Neural cell (in vitro differentiated cells): ENCODE data around the gene TULP3. TPM values are rescaled to one million over a fixed set of nuclear protein-coding genes. Genes with fewer than 3 reads are reported as not detected.

Source experiments
- H2AFZ ChIP-seq: fragments of 200-600, 300-800 bp; sonication (generic), shearing (Covaris generic); 2 replicates; pipeline ENCODE4 v1.6.0; 2014; ENCODE audit warnings: low read depth, mild to moderate bottlenecking, antibody characterized with exemption, low read length, moderate library complexity
- H3F3A ChIP-seq: fragments of 200-600 bp; shearing (Covaris generic); 2 replicates; pipeline ENCODE4 v1.6.1; 2016; ENCODE audit warnings: mild to moderate bottlenecking, moderate library complexity, mixed read lengths, antibody characterized with exemption, low read length; ENCODE audit not compliant: insufficient read depth, poor library complexity, severe bottlenecking
- H3K27ac ChIP-seq: fragments of 200-600, 300-800 bp; sonication (generic), shearing (Covaris generic); 2 replicates; pipeline ENCODE4 v1.5.1; 2014; ENCODE audit warnings: mild to moderate bottlenecking, low read length, moderate library complexity
- H3K27me3 ChIP-seq: fragments of 300-800, 200-600 bp; sonication (generic), shearing (Covaris generic); 2 replicates; pipeline ENCODE4 v1.6.0; 2014; ENCODE audit warnings: mild to moderate bottlenecking, low read depth, low read length, moderate library complexity; ENCODE audit not compliant: insufficient read depth
- H3K36me3 ChIP-seq: fragments of 300-800, 200-600 bp; sonication (generic), shearing (Covaris generic); 2 replicates; pipeline ENCODE4 v1.5.1; 2014; ENCODE audit warnings: mild to moderate bottlenecking, antibody characterized with exemption, low read length, moderate library complexity; ENCODE audit not compliant: insufficient read depth
- H3K4me2 ChIP-seq: fragments of 300-800, 200-600 bp; sonication (generic), shearing (Covaris generic); 2 replicates; pipeline ENCODE4 v1.6.0; 2014; ENCODE audit warnings: mild to moderate bottlenecking, low read length
- H3K4me3 ChIP-seq: fragments of 300-800, 200-600 bp; sonication (generic), shearing (Covaris generic); 2 replicates; pipeline ENCODE4 v1.5.1; 2014; ENCODE audit warnings: mild to moderate bottlenecking, low read length, moderate library complexity
- H3K79me2 ChIP-seq: fragments of 200-600 bp; shearing (Covaris generic); replicated peaks from 2 replicates; pipeline ENCODE4 v1.6.0; 2014; ENCODE audit warnings: mild to moderate bottlenecking, low read length, moderate library complexity; ENCODE audit not compliant: insufficient read depth
- H3K9ac ChIP-seq: fragments of 300-800, 200-600 bp; sonication (generic), shearing (Covaris generic); 2 replicates; pipeline ENCODE4 v1.6.1; 2016; ENCODE audit warnings: mild to moderate bottlenecking, low read length, mixed read lengths
- H3K9me2 ChIP-seq: fragments of 200-600 bp; shearing (Covaris generic); 2 replicates; pipeline ENCODE4 v1.6.1; 2016; ENCODE audit warnings: mild to moderate bottlenecking, low read length, mixed read lengths; ENCODE audit not compliant: insufficient read depth
- H3K9me3 ChIP-seq: fragments of 200-600, 300-800 bp; sonication (generic), shearing (Covaris generic); 2 replicates; pipeline ENCODE4 v1.6.1; 2016; ENCODE audit warnings: mild to moderate bottlenecking, mixed run types, low read length, moderate library complexity, mixed read lengths
- H4K20me1 ChIP-seq: fragments of 200-600 bp; shearing (Covaris generic); 2 replicates; pipeline ENCODE4 v1.6.1; 2016; ENCODE audit warnings: mild to moderate bottlenecking, mixed run types; ENCODE audit not compliant: insufficient read depth
- EP300 ChIP-seq: fragments of 450-650 bp; conservative IDR thresholded peaks from 2 replicates; pipeline ENCODE4 v1.6.1; 2014; ENCODE audit warnings: antibody characterized with exemption, mild to moderate bottlenecking, moderate library complexity; ENCODE audit not compliant: poor library complexity, severe bottlenecking
- EZH2 ChIP-seq: fragments of 200-600, 300-800 bp; shearing (Covaris generic), sonication (generic); IDR thresholded peaks from 2 replicates; pipeline ENCODE4 v1.6.1; 2014; ENCODE audit warnings: antibody characterized with exemption, low read length, borderline replicate concordance, mild to moderate bottlenecking; ENCODE audit not compliant: insufficient read depth, poor library complexity, severe bottlenecking
- MXI1 ChIP-seq: fragments of 450-650 bp; conservative IDR thresholded peaks from 2 replicates; pipeline ENCODE4 v1.6.1; 2014; ENCODE audit warnings: antibody characterized with exemption, mild to moderate bottlenecking; ENCODE audit not compliant: poor library complexity, severe bottlenecking
- POLR2AphosphoS5 ChIP-seq: IDR thresholded peaks from 2 replicates; pipeline ENCODE4 v1.6.1; 2012
- RAD21 ChIP-seq: fragments of 450-650 bp; conservative IDR thresholded peaks from 2 replicates; pipeline ENCODE4 v1.6.1; 2014; ENCODE audit warnings: antibody characterized with exemption, mild to moderate bottlenecking, moderate library complexity
- SMC3 ChIP-seq: fragments of 450-650 bp; conservative IDR thresholded peaks from 2 replicates; pipeline ENCODE4 v1.6.1; 2014; ENCODE audit warnings: antibody characterized with exemption, mild to moderate bottlenecking, moderate library complexity; ENCODE audit not compliant: poor library complexity
- TAF1 ChIP-seq: IDR thresholded peaks from 2 replicates; pipeline ENCODE4 v1.6.1; 2012; ENCODE audit warnings: low read depth
- polyA plus RNA-seq: library from polyadenylated mRNA; depleted of rRNA; stranded (reverse); fragments of >200 nt; gene quantifications from 2 replicates; pipeline ENCODE4 v1.2.3, GENCODE V29; 2014
- small RNA-seq, 3 experiments: library from RNA; depleted of rRNA; stranded (forward); fragments of <200 nt; gene quantifications; one replicate each; pipeline ENCODE3, GENCODE V24; 2012
- TF ChIP-seq, protein P1 (sequence below): IDR thresholded peaks from 2 replicates; pipeline ENCODE4 v1.6.1; 2012; ENCODE audit warnings: borderline replicate concordance
- TF ChIP-seq, protein P2 (sequence below): fragments of 450-650 bp; IDR thresholded peaks from 2 replicates; pipeline ENCODE4 v1.5.1; 2014; ENCODE audit warnings: antibody characterized with exemption, mild to moderate bottlenecking, moderate library complexity; ENCODE audit not compliant: poor library complexity, severe bottlenecking

Gene TULP3
- polyA plus RNA-seq, 1 donor from 2014 or later: 9.3 TPM

DNA sequence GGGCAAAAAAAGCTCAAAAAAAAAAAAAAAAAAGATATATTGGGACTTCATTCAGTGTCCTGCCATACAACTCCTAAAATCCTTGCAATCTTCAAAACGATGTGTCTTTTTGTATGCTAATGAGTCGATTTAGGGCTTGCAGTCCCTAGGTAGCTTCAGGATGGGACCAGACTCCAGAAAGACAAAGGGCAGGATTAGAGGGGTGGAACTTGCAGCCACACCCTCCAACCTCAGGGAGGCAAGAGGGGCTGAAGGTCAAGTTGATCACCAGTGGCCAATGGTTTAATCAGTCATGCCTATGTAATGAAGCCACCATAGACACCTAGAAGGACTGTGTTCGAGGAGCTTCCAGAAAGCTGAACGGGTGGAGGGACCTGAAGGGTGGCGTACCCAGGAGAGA is 97.8 kb downstream of the TULP3 start:
- H3K9me3 ChIP-seq: peaks cover 5% of the 10 kb centered on the region
- H3K9me2 ChIP-seq: no peaks in the 10 kb centered on the region
- H3K27me3 ChIP-seq: no peaks in the 10 kb centered on the region
- H3K36me3 ChIP-seq: no peaks in the 10 kb centered on the region
- H2AFZ ChIP-seq: no peak overlapping the region
- no peak overlapping the region for H3K27ac ChIP-seq
- H3F3A ChIP-seq: no peaks in the 10 kb centered on the region
- TF ChIP-seq RAD21 (no peak), EZH2 (no peak), POLR2AphosphoS5 (no peak), TAF1 (no peak), EP300 (no peak), SMC3 (no peak), MXI1 (no peak)
- TF ChIP-seq, protein P1, sequence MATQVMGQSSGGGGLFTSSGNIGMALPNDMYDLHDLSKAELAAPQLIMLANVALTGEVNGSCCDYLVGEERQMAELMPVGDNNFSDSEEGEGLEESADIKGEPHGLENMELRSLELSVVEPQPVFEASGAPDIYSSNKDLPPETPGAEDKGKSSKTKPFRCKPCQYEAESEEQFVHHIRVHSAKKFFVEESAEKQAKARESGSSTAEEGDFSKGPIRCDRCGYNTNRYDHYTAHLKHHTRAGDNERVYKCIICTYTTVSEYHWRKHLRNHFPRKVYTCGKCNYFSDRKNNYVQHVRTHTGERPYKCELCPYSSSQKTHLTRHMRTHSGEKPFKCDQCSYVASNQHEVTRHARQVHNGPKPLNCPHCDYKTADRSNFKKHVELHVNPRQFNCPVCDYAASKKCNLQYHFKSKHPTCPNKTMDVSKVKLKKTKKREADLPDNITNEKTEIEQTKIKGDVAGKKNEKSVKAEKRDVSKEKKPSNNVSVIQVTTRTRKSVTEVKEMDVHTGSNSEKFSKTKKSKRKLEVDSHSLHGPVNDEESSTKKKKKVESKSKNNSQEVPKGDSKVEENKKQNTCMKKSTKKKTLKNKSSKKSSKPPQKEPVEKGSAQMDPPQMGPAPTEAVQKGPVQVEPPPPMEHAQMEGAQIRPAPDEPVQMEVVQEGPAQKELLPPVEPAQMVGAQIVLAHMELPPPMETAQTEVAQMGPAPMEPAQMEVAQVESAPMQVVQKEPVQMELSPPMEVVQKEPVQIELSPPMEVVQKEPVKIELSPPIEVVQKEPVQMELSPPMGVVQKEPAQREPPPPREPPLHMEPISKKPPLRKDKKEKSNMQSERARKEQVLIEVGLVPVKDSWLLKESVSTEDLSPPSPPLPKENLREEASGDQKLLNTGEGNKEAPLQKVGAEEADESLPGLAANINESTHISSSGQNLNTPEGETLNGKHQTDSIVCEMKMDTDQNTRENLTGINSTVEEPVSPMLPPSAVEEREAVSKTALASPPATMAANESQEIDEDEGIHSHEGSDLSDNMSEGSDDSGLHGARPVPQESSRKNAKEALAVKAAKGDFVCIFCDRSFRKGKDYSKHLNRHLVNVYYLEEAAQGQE: no peak
- TF ChIP-seq, protein P2, sequence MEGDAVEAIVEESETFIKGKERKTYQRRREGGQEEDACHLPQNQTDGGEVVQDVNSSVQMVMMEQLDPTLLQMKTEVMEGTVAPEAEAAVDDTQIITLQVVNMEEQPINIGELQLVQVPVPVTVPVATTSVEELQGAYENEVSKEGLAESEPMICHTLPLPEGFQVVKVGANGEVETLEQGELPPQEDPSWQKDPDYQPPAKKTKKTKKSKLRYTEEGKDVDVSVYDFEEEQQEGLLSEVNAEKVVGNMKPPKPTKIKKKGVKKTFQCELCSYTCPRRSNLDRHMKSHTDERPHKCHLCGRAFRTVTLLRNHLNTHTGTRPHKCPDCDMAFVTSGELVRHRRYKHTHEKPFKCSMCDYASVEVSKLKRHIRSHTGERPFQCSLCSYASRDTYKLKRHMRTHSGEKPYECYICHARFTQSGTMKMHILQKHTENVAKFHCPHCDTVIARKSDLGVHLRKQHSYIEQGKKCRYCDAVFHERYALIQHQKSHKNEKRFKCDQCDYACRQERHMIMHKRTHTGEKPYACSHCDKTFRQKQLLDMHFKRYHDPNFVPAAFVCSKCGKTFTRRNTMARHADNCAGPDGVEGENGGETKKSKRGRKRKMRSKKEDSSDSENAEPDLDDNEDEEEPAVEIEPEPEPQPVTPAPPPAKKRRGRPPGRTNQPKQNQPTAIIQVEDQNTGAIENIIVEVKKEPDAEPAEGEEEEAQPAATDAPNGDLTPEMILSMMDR: no peak
- H3K9ac ChIP-seq: no peak overlapping the region
- H4K20me1 ChIP-seq: no peaks in the 10 kb centered on the region
- H3K4me3 ChIP-seq: no peak overlapping the region
- H3K4me2 ChIP-seq: no peak overlapping the region
- no peaks in the 10 kb centered on the region for H3K79me2 ChIP-seq

Small RNAs within 50 kb of the gene (small RNA-seq; reads per million reads assigned to genes)
- 0.03 to 0.49 (median 0.33) reads per million in 3 experiments for gene RNU6-1315P

Other genes with a start within 250 kb of the TULP3 start
- gene FKBP4, start 95.9 kb upstream of the TULP3 start, polyA plus RNA-seq: 102 and 112 TPM in 2 replicates
- gene ITFG2, start 78.2 kb upstream of the TULP3 start, polyA plus RNA-seq: 21.6 and 22.2 TPM in 2 replicates
- gene NRIP2, start 55.9 kb upstream of the TULP3 start, polyA plus RNA-seq: not detected in 2 replicates
- gene TEX52, start 33.9 kb upstream of the TULP3 start, polyA plus RNA-seq: not detected in 2 replicates
- gene FOXM1, start 13.7 kb upstream of the TULP3 start, polyA plus RNA-seq: 0.31 and 0.56 TPM in 2 replicates
- 84.2 and 85.8 TPM in 2 replicates for gene RHNO1, start 13.7 kb upstream of the TULP3 start, polyA plus RNA-seq
- 1.5 and 1.6 TPM in 2 replicates for gene TEAD4, start 68.5 kb downstream of the TULP3 start, polyA plus RNA-seq
- gene TSPAN9, start 186.5 kb downstream of the TULP3 start, polyA plus RNA-seq: 10.7 and 11.9 TPM in 2 replicates